Sigmoid colon (tissue), 4 donors: ENCODE data around the gene VMAC.

Experiments
- CTCF ChIP-seq, 4 experiments: fragments of 450-650 bp in 3 of 4; fragments of 200-600 bp in 1 of 4; IDR thresholded peaks; one replicate each; pipeline ENCODE4 v1.5.1; 2016 to 2019; ENCODE audit warnings: antibody characterized with exemption in 4 of 4, mild to moderate bottlenecking in 3 of 4, moderate library complexity in 2 of 4
- EP300 ChIP-seq, 4 donors: sonication (generic); formaldehyde crosslinking; IDR thresholded peaks; one replicate each; pipeline ENCODE4 v1.6.1; 2017; ENCODE audit warnings: antibody characterized with exemption in 4 of 4
- POLR2A ChIP-seq, 2 donors: fragments of 450-650 bp; IDR thresholded peaks; one replicate each; pipeline ENCODE4 v1.6.1; 2016; ENCODE audit warnings: antibody characterized with exemption in 2 of 2, mild to moderate bottlenecking in 2 of 2, moderate library complexity in 2 of 2
- POLR2AphosphoS5 ChIP-seq, 4 donors: sonication (generic); formaldehyde crosslinking; IDR thresholded peaks; one replicate each; pipeline ENCODE4 v1.6.1; 2017; ENCODE audit warnings: antibody characterized with exemption in 4 of 4

GRCh38 chr19:5931251-5931650 lies 26.6 kb downstream of the VMAC start:
- no peak for TF ChIP-seq CTCF (IDR thresholded peaks at IDR 0.05)
- TF ChIP-seq POLR2A (IDR thresholded peaks at IDR 0.05) = no peak
- no peak for TF ChIP-seq POLR2AphosphoS5 (IDR thresholded peaks at IDR 0.05)
- no peak for TF ChIP-seq EP300 (IDR thresholded peaks at IDR 0.05)
